Panc1 (cell line): ENCODE results near the gene ADGRF1. TPM values are rescaled to one million over a fixed set of nuclear protein-coding genes. Genes with fewer than 3 reads are reported as not detected.

Experiments
- ATAC-seq: fragments of 200-7000 bp; cut with Tn5 transposase; 2 replicates; pipeline ENCODE4 v1.9.1; 2020; ENCODE audit warnings: mild to moderate bottlenecking, moderate library complexity
- BruUV-seq: library from RNA; stranded (reverse); fragments of 400-500 nt; replicated peaks from 2 replicates; lab custom pipeline; 2021; lab: Mats Ljungman, UMichigan
- CTCF ChIA-PET: fragments of 300-600 bp; sonication (Branson Sonifier 250); formaldehyde crosslinking; loops from one replicate; lab custom pipeline; 2022; ENCODE audit warnings: antibody characterized with exemption; lab: Charles Lee
- POLR2A ChIA-PET: fragments of 300-600 bp; sonication (Branson Sonifier 250); formaldehyde crosslinking; loops from one replicate; lab custom pipeline; 2022; ENCODE audit warnings: antibody characterized with exemption; lab: Charles Lee
- DNase-seq: peaks from one replicate; pipeline ENCODE4 v3.0.0-alpha.2; 2010; ENCODE audit warnings: low read depth, low spot score
- H3K27ac ChIP-seq: 2 replicates; pipeline ENCODE4 v1.5.1; 2011; ENCODE audit warnings: mild to moderate bottlenecking, low read length, inconsistent platforms
- H3K27me3 ChIP-seq: fragments of 200-500 bp; sonication (Bioruptor generic); 2 replicates; pipeline ENCODE4 v1.6.0; 2014; ENCODE audit warnings: low read length, inconsistent platforms; ENCODE audit not compliant: control insufficient read depth, insufficient read depth
- H3K36me3 ChIP-seq: fragments of 200-500 bp; sonication (Bioruptor generic); 2 replicates; pipeline ENCODE4 v1.5.1; 2014; ENCODE audit warnings: inconsistent platforms, mild to moderate bottlenecking, low read length, moderate library complexity; ENCODE audit not compliant: control insufficient read depth, insufficient read depth
- H3K4me1 ChIP-seq: 2 replicates; pipeline ENCODE4 v1.5.1; 2011; ENCODE audit warnings: inconsistent platforms, mild to moderate bottlenecking, low read length, moderate library complexity; ENCODE audit not compliant: control insufficient read depth, insufficient read depth
- H3K4me3 ChIP-seq, 2 experiments: 2 replicates each; pipeline ENCODE4 v1.5.1; 2011 to 2012; ENCODE audit warnings: low read depth in 2 of 2, low read length in 2 of 2, mild to moderate bottlenecking in 2 of 2, inconsistent platforms in 1 of 2, moderate library complexity in 1 of 2
- H3K9me3 ChIP-seq: fragments of 200-500 bp; sonication (Bioruptor generic); 2 replicates; pipeline ENCODE4 v1.5.1; 2014; ENCODE audit warnings: low read depth, mild to moderate bottlenecking, inconsistent platforms, low read length, moderate library complexity; ENCODE audit not compliant: control insufficient read depth, insufficient read depth
- CTCF ChIP-seq: fragments of 450-650 bp; IDR thresholded peaks from 2 replicates; pipeline ENCODE4 v1.5.1; 2017; ENCODE audit warnings: mild to moderate bottlenecking
- POLR2AphosphoS5 ChIP-seq: IDR thresholded peaks from 2 replicates; pipeline ENCODE4 v1.6.1; 2012; ENCODE audit warnings: mild to moderate bottlenecking, low read depth, low read length, moderate library complexity
- REST ChIP-seq, 2 experiments: IDR thresholded peaks; 2 replicates each; pipeline ENCODE4 v1.6.1; 2011 to 2012; ENCODE audit warnings: low read depth in 2 of 2, control low read depth in 1 of 2, low read length in 1 of 2, mild to moderate bottlenecking in 1 of 2, moderate library complexity in 1 of 2; ENCODE audit not compliant: insufficient read depth in 1 of 2
- SIN3A ChIP-seq: IDR thresholded peaks from 2 replicates; pipeline ENCODE4 v1.6.1; 2012; ENCODE audit warnings: low read depth, mild to moderate bottlenecking, low read length, moderate library complexity, borderline replicate concordance; ENCODE audit not compliant: insufficient read depth
- TCF7L2 ChIP-seq: IDR thresholded peaks from 2 replicates; pipeline ENCODE4 v1.6.1; 2011; ENCODE audit warnings: mild to moderate bottlenecking, low read depth, low read length, inconsistent platforms
- in situ Hi-C: cut with HindIII; loops from 2 replicates; pipeline ENCODE4 v1.10.0; 2016; ENCODE audit warnings: low sequenced_read_pairs, low pct_unique_long_range_greater_than_20kb
- intact Hi-C: fragments of 100-400 bp; cut with micrococcal nuclease; formaldehyde crosslinking; loops from one replicate; pipeline ENCODE4 v1.10.0; 2022; ENCODE audit not compliant: unreplicated experiment
- total RNA-seq: library from RNA; stranded (reverse); gene quantifications from one replicate; pipeline ENCODE4 v1.2.1, GENCODE V29; 2021; ENCODE audit not compliant: unreplicated experiment

Gene ADGRF1
- total RNA-seq, 1 experiment from 2014 or later: 0.95 TPM

- no peak for TF ChIP-seq POLR2AphosphoS5
- no peak for TF ChIP-seq REST (IDR thresholded peaks at IDR 0.05; ENCODE audit: insufficient read depth in 1 of 2, low read depth in 2 of 2, low read length in 1 of 2)
- no peak for TF ChIP-seq SIN3A
- no peak for TF ChIP-seq TCF7L2
- no peak for TF ChIP-seq CTCF
- Histone ChIP-seq H3K4me1 (peaks cover 7% of the 10 kb centered on the region; the same call in 1 of the 2 replicates), H3K36me3 (no peaks in the 10 kb centered on the region), H3K4me3 (no peak overlapping the region), H3K27ac (no peak overlapping the region; the same call in 1 of the 2 replicates), H3K27me3 (no peaks in the 10 kb centered on the region), H3K9me3 (no peaks in the 10 kb centered on the region)
- intact Hi-C loops: no loop called here
- no TSS peak for BruUV-seq
- DNase-seq (no peak), ATAC-seq (no peak)
- in situ Hi-C loops: no loop called here
- ChIA-PET POLR2A (no interaction called here), CTCF (no interaction called here)
Measured at GRCh38 chr6:47048638-47049037, 6.5 kb upstream of the ADGRF1 start.

- DNase-seq (peak; percentile 83), ATAC-seq (peak; percentile 97)
- Histone ChIP-seq H3K4me3 (no peak overlapping the region), H3K4me1 (peaks cover 7% of the 10 kb centered on the region; the same call in 1 of the 2 replicates), H3K9me3 (no peaks in the 10 kb centered on the region), H3K36me3 (no peaks in the 10 kb centered on the region), H3K27me3 (no peaks in the 10 kb centered on the region), H3K27ac (peak overlapping the region; percentile 62)
- POLR2A ChIA-PET: interaction anchor here (0.5 kb wide), 1 partner anchor 109 kb away, joined by 4 read pairs; no protein-coding TSS in a partner anchor
- peak; percentile 85 for TF ChIP-seq CTCF
- TF ChIP-seq TCF7L2: no peak
- no peak for TF ChIP-seq POLR2AphosphoS5
- in situ Hi-C loops: no loop called here
- intact Hi-C loops: loop anchor here (2.0 kb wide), 1 partner anchor 199 kb away; no protein-coding TSS in a partner anchor
- no TSS peak for BruUV-seq
- CTCF ChIA-PET: no interaction called here
Measured at GRCh38 chr6:47047479-47048407, 5.6 kb upstream of the ADGRF1 start.
